Measurements from ENCODE around the gene ACSL6. TPM values are rescaled to one million over a fixed set of nuclear protein-coding genes. Genes with fewer than 3 reads are reported as not detected.

ACSL6 gene
- total RNA-seq, 1 donor from 2014 or later = under 0.01 TPM

DNA sequence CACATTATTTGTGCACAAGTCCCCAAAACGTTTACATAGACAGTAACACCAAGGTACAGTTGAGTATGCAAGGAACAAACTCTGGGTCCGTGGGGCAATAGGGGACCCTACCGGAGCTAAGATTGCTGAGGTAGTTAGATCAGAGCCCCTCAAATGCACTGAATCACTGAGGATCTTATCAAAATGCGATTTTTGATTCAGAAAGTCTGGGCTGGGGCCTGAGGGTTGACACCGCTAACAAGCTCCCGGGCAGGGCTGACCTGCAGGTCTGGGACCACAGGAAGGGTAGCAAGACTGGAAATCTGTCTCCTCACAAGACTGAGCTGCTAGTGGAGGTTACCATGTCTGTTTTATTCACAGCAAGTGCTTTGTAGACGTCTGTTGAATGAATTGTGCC, 47.2 kb upstream of the ACSL6 start:
- DNase-seq (ENCODE audit: low read depth) = no peak
- no peaks in the 10 kb centered on the region for H3K27me3 ChIP-seq (ENCODE audit: control insufficient read depth, insufficient read depth, low read length)

DNA sequence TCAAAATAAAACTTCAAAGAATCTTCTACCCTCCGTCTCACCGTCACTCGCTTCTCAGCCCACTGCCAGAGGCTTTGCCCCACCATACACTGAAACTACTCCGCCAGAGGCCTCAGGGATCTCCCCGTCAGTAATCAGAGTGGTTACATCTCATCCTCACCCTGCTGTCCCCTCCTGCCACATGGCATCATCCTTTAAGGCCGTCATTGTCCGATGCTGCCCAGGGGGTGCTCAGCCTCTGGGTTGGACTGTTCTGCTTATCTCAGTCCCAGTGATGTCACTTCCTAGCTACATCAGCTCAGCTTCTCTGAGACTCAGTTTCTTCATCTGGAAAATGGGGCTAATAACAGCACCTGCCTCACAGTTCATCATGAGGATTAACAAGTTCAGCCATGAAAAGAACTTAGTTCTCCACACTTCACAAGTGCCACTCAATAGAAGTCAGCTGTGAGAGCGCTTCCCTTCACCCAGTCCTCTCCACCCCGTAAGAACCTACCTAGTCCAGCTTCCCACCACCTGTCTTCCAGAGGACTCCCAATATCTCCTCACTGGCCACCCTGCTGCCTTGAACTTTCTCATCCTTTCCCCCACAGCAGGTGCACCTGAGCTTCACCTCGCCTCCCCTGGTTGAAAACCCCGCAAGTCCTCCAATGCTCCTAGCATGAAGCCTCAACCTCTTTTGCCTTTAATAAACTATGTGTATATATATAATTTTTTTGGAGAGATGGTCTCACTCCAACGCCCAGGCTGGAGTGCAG, 46.2 kb upstream of the ACSL6 start:
- H3K36me3 ChIP-seq (ENCODE audit: control insufficient read depth, insufficient read depth, low read length) = no peaks in the 10 kb centered on the region
- no peak overlapping the region for H3K4me3 ChIP-seq (ENCODE audit: low read depth, low read length)
- TF ChIP-seq, protein P1, sequence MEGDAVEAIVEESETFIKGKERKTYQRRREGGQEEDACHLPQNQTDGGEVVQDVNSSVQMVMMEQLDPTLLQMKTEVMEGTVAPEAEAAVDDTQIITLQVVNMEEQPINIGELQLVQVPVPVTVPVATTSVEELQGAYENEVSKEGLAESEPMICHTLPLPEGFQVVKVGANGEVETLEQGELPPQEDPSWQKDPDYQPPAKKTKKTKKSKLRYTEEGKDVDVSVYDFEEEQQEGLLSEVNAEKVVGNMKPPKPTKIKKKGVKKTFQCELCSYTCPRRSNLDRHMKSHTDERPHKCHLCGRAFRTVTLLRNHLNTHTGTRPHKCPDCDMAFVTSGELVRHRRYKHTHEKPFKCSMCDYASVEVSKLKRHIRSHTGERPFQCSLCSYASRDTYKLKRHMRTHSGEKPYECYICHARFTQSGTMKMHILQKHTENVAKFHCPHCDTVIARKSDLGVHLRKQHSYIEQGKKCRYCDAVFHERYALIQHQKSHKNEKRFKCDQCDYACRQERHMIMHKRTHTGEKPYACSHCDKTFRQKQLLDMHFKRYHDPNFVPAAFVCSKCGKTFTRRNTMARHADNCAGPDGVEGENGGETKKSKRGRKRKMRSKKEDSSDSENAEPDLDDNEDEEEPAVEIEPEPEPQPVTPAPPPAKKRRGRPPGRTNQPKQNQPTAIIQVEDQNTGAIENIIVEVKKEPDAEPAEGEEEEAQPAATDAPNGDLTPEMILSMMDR (IDR thresholded peaks at IDR 0.05; ENCODE audit: insufficient read depth, low read length, poor library complexity, severe bottlenecking) = no peak
- no peak for DNase-seq (ENCODE audit: low read depth)
- H3K27me3 ChIP-seq (ENCODE audit: control insufficient read depth, insufficient read depth, low read length) = no peaks in the 10 kb centered on the region

More for the DNA sequence above, 47.2 kb upstream of the ACSL6 start:
- TF ChIP-seq, protein P1 (IDR thresholded peaks at IDR 0.05; ENCODE audit: insufficient read depth, low read length, poor library complexity, severe bottlenecking) = no peak
- H3K4me3 ChIP-seq (ENCODE audit: low read depth, low read length) = no peak overlapping the region
- no peaks in the 10 kb centered on the region for H3K36me3 ChIP-seq (ENCODE audit: control insufficient read depth, insufficient read depth, low read length)

DNA sequence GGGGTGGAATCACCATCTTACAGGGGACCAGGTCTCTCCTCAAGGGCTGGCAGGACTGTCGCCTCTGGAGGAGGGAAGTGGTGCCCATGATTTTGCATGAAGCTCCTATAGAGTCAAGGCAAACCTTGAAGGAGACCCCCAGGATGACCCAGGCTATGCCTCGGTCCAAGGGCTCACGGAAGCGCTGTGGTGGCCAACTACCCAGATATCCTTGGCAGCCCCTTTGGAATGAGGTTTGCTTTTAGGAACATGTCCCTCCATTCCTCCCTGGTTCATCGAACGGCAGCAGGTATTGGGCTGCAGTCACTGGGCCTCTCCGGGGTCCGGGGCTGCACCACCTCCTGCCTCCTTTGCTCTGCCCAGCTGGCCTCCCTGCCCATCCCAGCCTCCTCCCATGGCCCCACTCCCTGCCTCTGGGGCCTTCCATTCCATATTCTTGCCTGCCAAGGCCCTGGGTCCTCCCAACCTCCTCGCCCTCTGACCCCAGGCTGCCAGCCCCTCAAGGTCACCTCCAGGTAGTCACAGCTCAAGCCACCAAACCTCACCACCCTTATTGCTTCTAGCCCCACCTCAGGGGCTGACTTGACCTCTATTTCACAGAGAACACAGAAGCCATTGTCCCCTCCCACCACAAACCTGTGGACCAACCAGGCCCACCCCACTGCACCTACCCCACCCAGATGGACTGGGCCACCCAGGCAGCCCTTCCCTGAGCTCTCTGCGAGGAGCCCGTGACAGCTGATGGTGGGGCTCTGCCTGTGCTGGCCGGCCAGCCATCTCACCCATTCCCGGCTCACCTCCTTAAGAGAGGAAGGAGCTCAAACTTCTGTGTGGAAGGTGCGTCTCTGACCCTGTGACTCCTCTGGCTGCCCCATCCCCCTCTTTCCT, 45.4 kb upstream of the ACSL6 start:
- no peak for DNase-seq (ENCODE audit: low read depth)
- H3K4me3 ChIP-seq (ENCODE audit: low read depth, low read length) = no peak overlapping the region
- H3K36me3 ChIP-seq (ENCODE audit: control insufficient read depth, insufficient read depth, low read length) = no peaks in the 10 kb centered on the region
- no peaks in the 10 kb centered on the region for H3K27me3 ChIP-seq (ENCODE audit: control insufficient read depth, insufficient read depth, low read length)
- TF ChIP-seq, protein P1 (IDR thresholded peaks at IDR 0.05; ENCODE audit: insufficient read depth, low read length, poor library complexity, severe bottlenecking) = no peak

DNA sequence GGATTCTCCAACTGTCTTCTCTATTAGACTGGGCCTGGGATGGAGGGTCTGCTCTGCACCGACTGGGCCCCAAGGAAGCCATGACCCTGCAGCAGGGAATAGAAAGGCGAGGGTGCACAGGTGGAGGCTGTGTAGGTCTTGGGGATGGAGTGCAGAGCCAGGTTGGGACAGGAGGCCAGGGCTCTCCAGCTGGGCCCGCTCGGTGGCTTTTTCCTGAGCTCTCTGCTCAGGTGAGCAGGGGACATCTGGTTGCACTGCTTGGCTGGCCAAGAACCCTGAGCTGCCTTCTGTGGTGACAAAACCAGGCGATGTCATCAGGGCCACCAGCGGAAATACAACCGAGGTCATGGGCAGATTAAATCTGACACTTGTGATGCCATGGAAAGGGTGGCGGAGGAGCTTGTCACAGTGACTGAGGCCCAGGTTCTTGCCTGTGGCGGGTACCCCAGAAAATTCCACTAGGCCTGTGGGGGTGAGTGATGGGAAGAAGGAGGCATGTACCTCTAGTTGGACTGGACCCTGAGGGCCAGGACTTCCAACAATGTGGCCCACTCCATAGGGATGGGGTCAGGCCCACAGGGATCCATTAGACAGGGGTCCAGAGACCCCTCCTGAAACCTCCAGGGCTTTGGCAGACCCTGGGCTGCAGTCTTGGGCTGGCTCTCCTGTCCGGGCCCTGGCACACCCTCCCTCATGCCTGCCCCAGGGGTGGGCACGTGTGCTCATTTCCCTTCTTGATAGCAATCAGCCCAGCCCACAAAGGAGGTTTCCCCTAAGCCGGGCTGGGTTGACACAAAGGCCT, 44.6 kb upstream of the ACSL6 start:
- no peak overlapping the region for H3K4me3 ChIP-seq (ENCODE audit: low read depth, low read length)
- H3K27me3 ChIP-seq (ENCODE audit: control insufficient read depth, insufficient read depth, low read length) = peaks cover 2% of the 10 kb centered on the region
- TF ChIP-seq, protein P1 (IDR thresholded peaks at IDR 0.05; ENCODE audit: insufficient read depth, low read length, poor library complexity, severe bottlenecking) = no peak
- no peak for DNase-seq (ENCODE audit: low read depth)
- H3K36me3 ChIP-seq (ENCODE audit: control insufficient read depth, insufficient read depth, low read length) = no peaks in the 10 kb centered on the region

DNA sequence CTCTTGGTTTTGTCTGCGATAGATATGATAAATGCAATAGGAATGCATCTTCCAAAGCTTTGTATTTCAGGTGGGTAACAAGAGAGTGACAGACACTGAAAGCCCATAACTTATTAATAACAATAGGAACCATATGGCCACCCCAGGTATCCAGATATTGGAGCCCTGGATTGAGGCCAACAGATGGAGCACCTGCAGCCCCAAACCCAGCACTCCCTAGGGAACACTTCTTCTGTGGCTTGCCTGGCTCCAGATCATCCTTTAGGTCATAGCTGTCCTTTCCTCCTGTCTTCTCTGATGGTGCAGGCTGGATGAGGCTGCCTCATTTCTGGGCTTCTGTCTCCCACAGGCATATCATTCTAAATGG, 44.0 kb upstream of the ACSL6 start:
- H3K4me3 ChIP-seq (ENCODE audit: low read depth, low read length) = no peak overlapping the region
- peaks cover 2% of the 10 kb centered on the region for H3K27me3 ChIP-seq (ENCODE audit: control insufficient read depth, insufficient read depth, low read length)
- TF ChIP-seq, protein P1 (IDR thresholded peaks at IDR 0.05; ENCODE audit: insufficient read depth, low read length, poor library complexity, severe bottlenecking) = no peak
- no peak for DNase-seq (ENCODE audit: low read depth)
- no peaks in the 10 kb centered on the region for H3K36me3 ChIP-seq (ENCODE audit: control insufficient read depth, insufficient read depth, low read length)
